Vagina (tissue), 2 donors: ENCODE data around the gene CD79B.

ENCODE experiments used
- CTCF ChIP-seq, 3 experiments: fragments of 450-650 bp in 2 of 3; fragments of 200-600 bp in 1 of 3; sonication (generic) in 1 of 3; IDR thresholded peaks; one replicate each; pipeline ENCODE4 v1.5.1; 2017 to 2019; ENCODE audit warnings: antibody characterized with exemption in 3 of 3, mild to moderate bottlenecking in 2 of 3, moderate library complexity in 2 of 3
- POLR2A ChIP-seq, 2 donors: fragments of 450-650 bp; IDR thresholded peaks; one replicate each; pipeline ENCODE4 v1.6.1; 2017; ENCODE audit warnings: antibody characterized with exemption in 2 of 2, mild to moderate bottlenecking in 2 of 2, moderate library complexity in 2 of 2
- POLR2AphosphoS5 ChIP-seq, 2 donors: sonication (generic); formaldehyde crosslinking; IDR thresholded peaks; one replicate each; pipeline ENCODE4 v1.9.0; 2017; ENCODE audit warnings: antibody characterized with exemption in 2 of 2, mild to moderate bottlenecking in 2 of 2, low read depth in 1 of 2; ENCODE audit not compliant: insufficient read depth in 1 of 2

- no peak for TF ChIP-seq CTCF (IDR thresholded peaks at IDR 0.05)
- TF ChIP-seq POLR2A (IDR thresholded peaks at IDR 0.05), result no peak
- no peak for TF ChIP-seq POLR2AphosphoS5 (IDR thresholded peaks at IDR 0.05; ENCODE audit: insufficient read depth in 1 of 2, low read depth in 1 of 2)
Observed at GRCh38 chr17:63914471-63914870, 17.7 kb downstream of the CD79B start.
